Measurements from ENCODE around the gene GART. TPM values are rescaled to one million over a fixed set of nuclear protein-coding genes. Genes with fewer than 3 reads are reported as not detected.

The GART gene
- total and polyA plus RNA-seq, 8 donors = 10.3 to 37.9 (median 29.7) TPM

DNA sequence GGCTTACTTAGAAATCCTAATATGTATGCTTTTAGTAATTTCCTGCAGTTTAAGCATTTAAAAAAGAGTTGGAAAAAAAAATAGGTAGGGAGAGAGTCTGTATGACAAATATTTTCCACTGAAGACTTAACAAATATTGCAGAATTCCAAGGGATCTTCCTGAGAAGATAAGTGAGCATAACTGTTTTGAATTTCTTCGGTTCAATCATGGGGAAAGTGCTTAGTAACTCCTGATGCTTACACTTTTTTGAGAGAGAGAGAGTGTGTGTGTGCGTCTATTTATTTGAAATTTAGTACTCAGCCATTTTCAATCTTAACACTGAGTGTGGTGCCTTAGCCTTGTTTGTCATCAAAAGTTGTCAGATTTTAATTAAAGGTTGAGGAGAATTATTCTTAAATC is 19.5 kb upstream of the GART start:
- peaks cover 0 to 5% (median 0%) of the 10 kb centered on the region in 3 donors for H3K4me1 ChIP-seq
- no peak overlapping the region for H3K4me3 ChIP-seq
- FAIRE-seq (no peak), ATAC-seq (no peak), DNase-seq (no peak)
- WGBS, 2 donors = 45 to 62% methylated on average over 2 of the region's 2 CpGs
- TF ChIP-seq CTCF (IDR thresholded peaks at IDR 0.05) = no peak
- H3K36me3 ChIP-seq = peaks cover 0 to 56% (median 39%) of the 10 kb centered on the region in 3 donors
- no peaks in the 10 kb centered on the region for H3K9me3 ChIP-seq
- no peak overlapping the region for H3K27ac ChIP-seq
- intact Hi-C loops (cut with DNase I) = no loop called here
- H3K27me3 ChIP-seq = no peaks in the 10 kb centered on the region

DNA sequence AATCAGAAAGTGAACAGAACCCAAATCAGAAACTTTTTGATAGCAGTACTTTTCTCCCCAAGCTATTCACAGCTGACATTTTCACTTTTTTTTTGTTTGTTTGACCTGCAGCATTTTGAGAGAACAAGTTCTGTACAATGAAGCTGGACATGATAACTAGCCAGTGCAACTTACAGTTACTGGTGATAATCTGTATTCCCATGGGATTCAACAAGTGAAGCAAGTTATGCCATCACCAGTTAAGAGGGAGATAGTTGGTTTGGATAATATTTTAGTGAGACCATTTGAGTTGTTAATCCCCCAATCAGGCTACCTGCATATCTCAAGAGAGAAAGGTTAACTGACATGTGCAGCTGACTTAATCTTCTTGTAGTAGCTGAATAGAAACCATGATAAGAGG is 19.0 kb upstream of the GART start:
- no peak for ATAC-seq
- H3K4me3 ChIP-seq = no peak overlapping the region
- H3K27ac ChIP-seq = no peak overlapping the region
- peaks cover 0 to 5% (median 0%) of the 10 kb centered on the region in 3 donors for H3K4me1 ChIP-seq
- H3K36me3 ChIP-seq = peaks cover 0 to 60% (median 39%) of the 10 kb centered on the region in 3 donors
- intact Hi-C loops (cut with DNase I) = no loop called here
- H3K27me3 ChIP-seq = no peaks in the 10 kb centered on the region
- FAIRE-seq = no peak
- no peaks in the 10 kb centered on the region for H3K9me3 ChIP-seq
- DNase-seq = no peak
- TF ChIP-seq CTCF (IDR thresholded peaks at IDR 0.05) = no peak

GRCh38 chr21:33559813-33560212 is 17.9 kb upstream of the GART start:
- no peak for ATAC-seq
- FAIRE-seq = no peak
- no peak for DNase-seq
- 82 to 85% methylated on average over 10 of the region's 10 CpGs for WGBS, 2 donors
- Histone ChIP-seq H3K9me3 (no peaks in the 10 kb centered on the region), H3K36me3 (peaks cover 0 to 60% (median 39%) of the 10 kb centered on the region in 3 donors), H3K27me3 (no peaks in the 10 kb centered on the region), H3K4me1 (peaks cover 0 to 5% (median 0%) of the 10 kb centered on the region in 3 donors), H3K4me3 (no peak overlapping the region), H3K27ac (no peak overlapping the region)
- intact Hi-C loops (cut with DNase I) = no loop called here
- TF ChIP-seq CTCF (IDR thresholded peaks at IDR 0.05) = no peak

- FAIRE-seq = no peak
- peaks cover 0 to 68% (median 39%) of the 10 kb centered on the region in 3 donors for H3K36me3 ChIP-seq
- H3K4me1 ChIP-seq = peaks cover 0 to 5% (median 3%) of the 10 kb centered on the region in 3 donors
- WGBS, 2 donors = 62% methylated on average over 4 of the region's 4 CpGs
- no peak overlapping the region for H3K27ac ChIP-seq
- intact Hi-C loops (cut with DNase I) = no loop called here
- H3K27me3 ChIP-seq = no peaks in the 10 kb centered on the region
- DNase-seq = no peak
- ATAC-seq = no peak
- H3K4me3 ChIP-seq = no peak overlapping the region
- no peak for TF ChIP-seq CTCF (IDR thresholded peaks at IDR 0.05)
- H3K9me3 ChIP-seq = no peaks in the 10 kb centered on the region
These were observed 17.0 kb upstream of the GART start for GRCh38 chr21:33558777-33559421.

DNA sequence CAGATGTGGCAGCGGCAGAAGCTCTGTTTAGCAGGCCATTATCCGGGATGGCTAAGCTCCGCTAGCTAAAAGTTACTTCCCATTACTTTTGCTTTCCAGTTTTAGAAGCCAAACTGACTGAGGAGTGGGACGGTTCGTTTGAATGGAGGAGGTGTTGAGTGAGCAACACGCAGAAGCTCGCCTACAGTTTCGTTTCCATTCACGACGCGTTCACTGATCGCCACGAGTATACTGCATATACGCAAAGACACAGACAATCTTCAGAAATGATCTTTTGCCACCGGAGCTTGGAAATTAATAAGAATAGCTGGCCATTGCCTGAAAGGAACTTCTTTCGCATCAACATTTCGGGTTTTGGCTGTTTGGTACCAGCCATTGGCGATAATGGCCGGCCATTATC is 15.5 kb upstream of the GART start:
- TF ChIP-seq CTCF (IDR thresholded peaks at IDR 0.05) = no peak
- intact Hi-C loops (cut with DNase I) = no loop called here
- ATAC-seq = no peak
- H3K4me1 ChIP-seq = peaks cover 0 to 5% (median 3%) of the 10 kb centered on the region in 3 donors
- H3K27me3 ChIP-seq = no peaks in the 10 kb centered on the region
- no peak overlapping the region for H3K4me3 ChIP-seq
- DNase-seq = no peak
- FAIRE-seq = no peak
- peaks cover 0 to 83% (median 47%) of the 10 kb centered on the region in 3 donors for H3K36me3 ChIP-seq
- H3K27ac ChIP-seq = no peak overlapping the region
- no peaks in the 10 kb centered on the region for H3K9me3 ChIP-seq
- WGBS, 2 donors = 97 to 98% methylated on average over 19 of the region's 19 CpGs
